Measurements from ENCODE around the gene PRKD1.
"Not testable (repeated sequence)": the region's sequence is repeated elsewhere in the genome, so short reads cannot be mapped to it uniquely, and the experiment has no call there.

Gene PRKD1

DNA sequence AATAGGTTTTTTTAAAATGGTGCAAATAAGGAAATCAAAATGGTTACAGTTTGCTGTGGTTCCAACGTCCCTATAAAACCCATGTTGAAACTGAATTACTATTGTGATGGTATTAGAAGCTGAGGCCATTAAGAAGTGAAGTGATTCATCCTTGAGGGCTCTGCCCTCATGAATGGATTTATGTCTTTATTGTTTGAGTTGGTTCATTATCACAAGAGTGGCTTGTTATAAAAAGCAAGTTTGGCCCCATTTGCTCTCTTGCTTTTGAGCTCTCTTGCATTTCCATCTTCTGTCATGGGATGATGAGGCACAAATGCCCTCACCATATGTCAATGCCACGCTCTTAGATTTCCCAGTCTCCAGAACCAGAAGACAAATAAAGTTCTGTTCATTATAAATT, 62.3 kb downstream of the PRKD1 start (continued):
- TF ChIP-seq ZFP3 (CRISPR knock-in tag; IDR thresholded peaks at IDR 0.05) (no peak), PPARA (CRISPR knock-in tag; IDR thresholded peaks at IDR 0.05; ENCODE audit: borderline replicate concordance) (no peak), GLIS3 (CRISPR knock-in tag; IDR thresholded peaks at IDR 0.05) (no peak)

DNA sequence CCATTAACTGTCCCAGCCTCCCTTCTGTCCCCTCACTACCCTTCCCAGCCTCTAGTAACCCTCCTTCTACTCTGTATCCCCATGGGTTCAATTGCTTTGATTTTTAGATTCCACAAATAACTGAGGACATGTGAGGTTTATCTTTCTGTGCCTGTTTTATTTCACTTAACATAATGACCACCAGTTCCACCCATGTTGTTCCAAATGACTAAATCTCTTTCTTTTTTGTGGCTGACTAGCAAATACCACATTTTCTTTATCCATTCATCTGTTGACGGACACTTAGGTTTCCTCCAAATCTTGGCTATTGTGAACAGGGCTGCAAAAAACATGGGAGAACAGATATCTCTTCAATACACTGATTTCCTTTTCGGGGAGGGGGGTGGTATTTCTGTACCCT, 65.7 kb downstream of the PRKD1 start:
- TF ChIP-seq, protein P1, sequence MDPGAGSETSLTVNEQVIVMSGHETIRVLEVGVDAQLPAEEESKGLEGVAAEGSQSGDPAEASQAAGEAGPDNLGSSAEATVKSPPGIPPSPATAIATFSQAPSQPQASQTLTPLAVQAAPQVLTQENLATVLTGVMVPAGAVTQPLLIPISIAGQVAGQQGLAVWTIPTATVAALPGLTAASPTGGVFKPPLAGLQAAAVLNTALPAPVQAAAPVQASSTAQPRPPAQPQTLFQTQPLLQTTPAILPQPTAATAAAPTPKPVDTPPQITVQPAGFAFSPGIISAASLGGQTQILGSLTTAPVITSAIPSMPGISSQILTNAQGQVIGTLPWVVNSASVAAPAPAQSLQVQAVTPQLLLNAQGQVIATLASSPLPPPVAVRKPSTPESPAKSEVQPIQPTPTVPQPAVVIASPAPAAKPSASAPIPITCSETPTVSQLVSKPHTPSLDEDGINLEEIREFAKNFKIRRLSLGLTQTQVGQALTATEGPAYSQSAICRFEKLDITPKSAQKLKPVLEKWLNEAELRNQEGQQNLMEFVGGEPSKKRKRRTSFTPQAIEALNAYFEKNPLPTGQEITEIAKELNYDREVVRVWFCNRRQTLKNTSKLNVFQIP (CRISPR knock-in tag; IDR thresholded peaks at IDR 0.05; ENCODE audit: borderline replicate concordance, low read depth), result no peak
- no peak for TF ChIP-seq ZC3H10 (CRISPR knock-in tag; IDR thresholded peaks at IDR 0.05)
- ATAC-seq, result no peak

DNA sequence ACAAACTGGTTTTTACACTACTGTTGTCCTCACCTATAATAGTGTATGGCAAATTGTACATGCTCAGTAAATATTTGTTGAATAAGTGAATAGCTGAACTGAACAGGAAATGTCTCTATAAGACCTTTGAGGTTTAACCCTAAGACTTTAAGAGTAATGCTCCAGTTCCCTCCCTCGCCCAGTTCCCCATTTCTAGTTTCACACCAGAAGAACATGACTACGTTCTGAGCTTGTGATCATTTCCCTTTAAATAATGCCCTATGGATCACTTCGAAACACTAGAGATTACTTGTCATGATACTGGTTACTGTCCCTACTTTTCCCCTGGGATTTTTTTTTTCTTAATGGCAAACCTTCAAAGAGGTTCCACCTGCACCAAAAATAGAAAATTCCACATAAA, 69.3 kb downstream of the PRKD1 start:
- no peak for TF ChIP-seq ZFP30 (CRISPR knock-in tag; IDR thresholded peaks at IDR 0.05)
- no peak for ATAC-seq

DNA sequence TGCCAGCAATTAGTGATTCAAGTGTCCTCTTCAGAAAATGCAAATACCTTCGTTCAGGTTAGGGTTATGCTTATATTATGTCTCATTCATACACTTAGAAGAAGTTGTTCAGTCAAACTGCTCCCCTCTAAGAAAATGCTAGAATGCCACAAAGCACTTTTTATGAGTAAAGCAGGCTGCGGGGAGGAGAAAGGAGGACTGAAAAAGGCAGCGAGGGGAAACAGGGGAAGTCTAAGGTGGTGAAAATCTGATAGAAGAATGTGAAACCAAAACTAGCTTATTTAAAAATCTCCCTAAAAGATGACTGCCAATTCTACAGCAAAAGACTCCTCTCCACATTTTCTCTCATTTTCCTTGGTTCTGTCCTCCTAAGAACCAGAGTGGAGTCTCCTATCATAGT, 70.1 kb downstream of the PRKD1 start:
- ATAC-seq, result no peak
- TF ChIP-seq, protein P2, sequence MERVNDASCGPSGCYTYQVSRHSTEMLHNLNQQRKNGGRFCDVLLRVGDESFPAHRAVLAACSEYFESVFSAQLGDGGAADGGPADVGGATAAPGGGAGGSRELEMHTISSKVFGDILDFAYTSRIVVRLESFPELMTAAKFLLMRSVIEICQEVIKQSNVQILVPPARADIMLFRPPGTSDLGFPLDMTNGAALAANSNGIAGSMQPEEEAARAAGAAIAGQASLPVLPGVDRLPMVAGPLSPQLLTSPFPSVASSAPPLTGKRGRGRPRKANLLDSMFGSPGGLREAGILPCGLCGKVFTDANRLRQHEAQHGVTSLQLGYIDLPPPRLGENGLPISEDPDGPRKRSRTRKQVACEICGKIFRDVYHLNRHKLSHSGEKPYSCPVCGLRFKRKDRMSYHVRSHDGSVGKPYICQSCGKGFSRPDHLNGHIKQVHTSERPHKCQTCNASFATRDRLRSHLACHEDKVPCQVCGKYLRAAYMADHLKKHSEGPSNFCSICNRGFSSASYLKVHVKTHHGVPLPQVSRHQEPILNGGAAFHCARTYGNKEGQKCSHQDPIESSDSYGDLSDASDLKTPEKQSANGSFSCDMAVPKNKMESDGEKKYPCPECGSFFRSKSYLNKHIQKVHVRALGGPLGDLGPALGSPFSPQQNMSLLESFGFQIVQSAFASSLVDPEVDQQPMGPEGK (CRISPR knock-in tag; IDR thresholded peaks at IDR 0.05; ENCODE audit: borderline replicate concordance), result no peak
- TF ChIP-seq BACH2 (CRISPR knock-in tag; IDR thresholded peaks at IDR 0.05; ENCODE audit: borderline replicate concordance) (no peak), ARNTL (CRISPR knock-in tag; IDR thresholded peaks at IDR 0.05; ENCODE audit: borderline replicate concordance, low read depth) (no peak)

DNA sequence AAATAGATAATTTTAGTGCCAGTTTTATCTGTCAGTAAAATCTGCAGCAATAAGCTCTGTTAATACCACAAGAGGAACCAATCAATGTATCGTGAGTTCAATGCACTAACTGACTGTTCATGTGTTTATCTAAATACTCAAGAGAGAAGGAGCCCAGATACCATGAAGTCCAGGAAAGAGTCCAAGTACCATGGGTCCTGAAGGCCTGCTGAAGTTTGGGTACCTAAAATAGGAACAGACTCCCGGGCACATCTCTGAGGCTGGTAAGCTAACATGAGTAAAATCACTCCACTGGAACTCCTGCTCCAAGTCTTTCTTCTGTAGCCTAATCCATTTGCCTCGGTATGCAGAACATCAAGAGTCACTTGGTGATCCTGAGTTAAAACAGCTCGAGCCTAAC, 71.1 kb downstream of the PRKD1 start:
- ATAC-seq, result no peak
- TF ChIP-seq PPARA (CRISPR knock-in tag; IDR thresholded peaks at IDR 0.05; ENCODE audit: borderline replicate concordance) (no peak), OSR1 (CRISPR knock-in tag; IDR thresholded peaks at IDR 0.05) (no peak), SNAI2 (CRISPR knock-in tag; IDR thresholded peaks at IDR 0.05) (no peak), BACH2 (CRISPR knock-in tag; IDR thresholded peaks at IDR 0.05; ENCODE audit: borderline replicate concordance) (no peak)
- TF ChIP-seq, protein P3, sequence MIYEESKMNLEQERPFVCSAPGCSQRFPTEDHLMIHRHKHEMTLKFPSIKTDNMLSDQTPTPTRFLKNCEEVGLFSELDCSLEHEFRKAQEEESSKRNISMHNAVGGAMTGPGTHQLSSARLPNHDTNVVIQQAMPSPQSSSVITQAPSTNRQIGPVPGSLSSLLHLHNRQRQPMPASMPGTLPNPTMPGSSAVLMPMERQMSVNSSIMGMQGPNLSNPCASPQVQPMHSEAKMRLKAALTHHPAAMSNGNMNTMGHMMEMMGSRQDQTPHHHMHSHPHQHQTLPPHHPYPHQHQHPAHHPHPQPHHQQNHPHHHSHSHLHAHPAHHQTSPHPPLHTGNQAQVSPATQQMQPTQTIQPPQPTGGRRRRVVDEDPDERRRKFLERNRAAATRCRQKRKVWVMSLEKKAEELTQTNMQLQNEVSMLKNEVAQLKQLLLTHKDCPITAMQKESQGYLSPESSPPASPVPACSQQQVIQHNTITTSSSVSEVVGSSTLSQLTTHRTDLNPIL (CRISPR knock-in tag; IDR thresholded peaks at IDR 0.05; ENCODE audit: low read depth), result no peak

DNA sequence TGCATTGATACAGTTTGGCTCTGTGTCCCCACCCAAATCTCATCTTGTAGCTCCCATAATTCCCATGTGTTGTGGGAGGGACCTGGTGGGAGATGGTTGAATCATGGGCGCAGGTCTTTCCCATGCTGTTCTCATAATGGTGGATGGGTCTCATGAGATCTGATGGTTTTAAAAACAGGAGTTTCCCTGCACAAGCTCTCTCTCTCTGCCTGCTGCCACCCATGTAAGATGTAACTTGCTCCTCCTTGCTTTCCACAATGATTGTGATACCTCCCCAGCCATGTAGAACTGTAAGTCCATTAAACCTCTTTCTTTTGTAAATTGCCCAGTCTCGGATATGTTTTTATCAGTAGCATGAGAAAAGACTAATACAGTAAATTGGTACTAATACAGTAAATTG, 74.0 kb downstream of the PRKD1 start:
- ATAC-seq, result not testable (repeated sequence)

DNA sequence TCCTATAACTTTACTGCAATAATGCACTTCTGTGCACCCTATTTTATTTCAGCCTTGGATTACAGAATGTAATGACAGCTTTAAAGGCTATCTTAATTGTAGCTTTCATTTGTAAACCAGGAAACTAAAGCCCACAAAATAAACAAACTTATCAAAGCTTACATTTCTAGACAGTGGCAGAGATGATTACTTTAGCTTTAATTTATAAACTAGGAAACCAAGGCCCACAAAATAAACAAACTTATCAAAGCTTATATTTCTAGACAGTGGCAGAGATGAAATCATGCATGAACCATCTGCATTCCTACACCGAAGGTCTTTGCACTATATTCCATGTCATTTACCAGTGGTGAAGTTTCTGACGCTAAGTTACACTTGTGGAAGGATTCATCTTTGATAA, 74.4 kb downstream of the PRKD1 start:
- ATAC-seq, result no peak
- TF ChIP-seq, protein P4, sequence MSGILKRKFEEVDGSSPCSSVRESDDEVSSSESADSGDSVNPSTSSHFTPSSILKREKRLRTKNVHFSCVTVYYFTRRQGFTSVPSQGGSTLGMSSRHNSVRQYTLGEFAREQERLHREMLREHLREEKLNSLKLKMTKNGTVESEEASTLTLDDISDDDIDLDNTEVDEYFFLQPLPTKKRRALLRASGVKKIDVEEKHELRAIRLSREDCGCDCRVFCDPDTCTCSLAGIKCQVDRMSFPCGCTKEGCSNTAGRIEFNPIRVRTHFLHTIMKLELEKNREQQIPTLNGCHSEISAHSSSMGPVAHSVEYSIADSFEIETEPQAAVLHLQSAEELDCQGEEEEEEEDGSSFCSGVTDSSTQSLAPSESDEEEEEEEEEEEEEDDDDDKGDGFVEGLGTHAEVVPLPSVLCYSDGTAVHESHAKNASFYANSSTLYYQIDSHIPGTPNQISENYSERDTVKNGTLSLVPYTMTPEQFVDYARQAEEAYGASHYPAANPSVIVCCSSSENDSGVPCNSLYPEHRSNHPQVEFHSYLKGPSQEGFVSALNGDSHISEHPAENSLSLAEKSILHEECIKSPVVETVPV (CRISPR knock-in tag; IDR thresholded peaks at IDR 0.05), result no peak
- TF ChIP-seq SNAI2 (CRISPR knock-in tag; IDR thresholded peaks at IDR 0.05) (no peak), CSDC2 (CRISPR knock-in tag; IDR thresholded peaks at IDR 0.05) (no peak), ZFP3 (CRISPR knock-in tag; IDR thresholded peaks at IDR 0.05) (no peak), TCF4 (CRISPR knock-in tag; IDR thresholded peaks at IDR 0.05; ENCODE audit: borderline replicate concordance) (no peak), RARB (CRISPR knock-in tag; IDR thresholded peaks at IDR 0.05) (no peak), ISL1 (CRISPR knock-in tag; IDR thresholded peaks at IDR 0.05) (no peak), ZNF70 (CRISPR knock-in tag; IDR thresholded peaks at IDR 0.05) (no peak), GLIS3 (CRISPR knock-in tag; IDR thresholded peaks at IDR 0.05) (no peak), TOX (CRISPR knock-in tag; IDR thresholded peaks at IDR 0.05; ENCODE audit: borderline replicate concordance) (no peak)
- TF ChIP-seq, protein P5, sequence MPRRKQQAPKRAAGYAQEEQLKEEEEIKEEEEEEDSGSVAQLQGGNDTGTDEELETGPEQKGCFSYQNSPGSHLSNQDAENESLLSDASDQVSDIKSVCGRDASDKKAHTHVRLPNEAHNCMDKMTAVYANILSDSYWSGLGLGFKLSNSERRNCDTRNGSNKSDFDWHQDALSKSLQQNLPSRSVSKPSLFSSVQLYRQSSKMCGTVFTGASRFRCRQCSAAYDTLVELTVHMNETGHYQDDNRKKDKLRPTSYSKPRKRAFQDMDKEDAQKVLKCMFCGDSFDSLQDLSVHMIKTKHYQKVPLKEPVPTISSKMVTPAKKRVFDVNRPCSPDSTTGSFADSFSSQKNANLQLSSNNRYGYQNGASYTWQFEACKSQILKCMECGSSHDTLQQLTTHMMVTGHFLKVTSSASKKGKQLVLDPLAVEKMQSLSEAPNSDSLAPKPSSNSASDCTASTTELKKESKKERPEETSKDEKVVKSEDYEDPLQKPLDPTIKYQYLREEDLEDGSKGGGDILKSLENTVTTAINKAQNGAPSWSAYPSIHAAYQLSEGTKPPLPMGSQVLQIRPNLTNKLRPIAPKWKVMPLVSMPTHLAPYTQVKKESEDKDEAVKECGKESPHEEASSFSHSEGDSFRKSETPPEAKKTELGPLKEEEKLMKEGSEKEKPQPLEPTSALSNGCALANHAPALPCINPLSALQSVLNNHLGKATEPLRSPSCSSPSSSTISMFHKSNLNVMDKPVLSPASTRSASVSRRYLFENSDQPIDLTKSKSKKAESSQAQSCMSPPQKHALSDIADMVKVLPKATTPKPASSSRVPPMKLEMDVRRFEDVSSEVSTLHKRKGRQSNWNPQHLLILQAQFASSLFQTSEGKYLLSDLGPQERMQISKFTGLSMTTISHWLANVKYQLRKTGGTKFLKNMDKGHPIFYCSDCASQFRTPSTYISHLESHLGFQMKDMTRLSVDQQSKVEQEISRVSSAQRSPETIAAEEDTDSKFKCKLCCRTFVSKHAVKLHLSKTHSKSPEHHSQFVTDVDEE (CRISPR knock-in tag; IDR thresholded peaks at IDR 0.05), result no peak
- TF ChIP-seq, protein P1 (CRISPR knock-in tag; IDR thresholded peaks at IDR 0.05; ENCODE audit: borderline replicate concordance, low read depth), result no peak
- TF ChIP-seq, protein P3 (CRISPR knock-in tag; IDR thresholded peaks at IDR 0.05; ENCODE audit: low read depth), result no peak

All from SK-N-SH treated with all-trans-retinoic acid at 6 μM for 48 hours (cell line).